ENCODE measurements around the gene DNM2.

DNA sequence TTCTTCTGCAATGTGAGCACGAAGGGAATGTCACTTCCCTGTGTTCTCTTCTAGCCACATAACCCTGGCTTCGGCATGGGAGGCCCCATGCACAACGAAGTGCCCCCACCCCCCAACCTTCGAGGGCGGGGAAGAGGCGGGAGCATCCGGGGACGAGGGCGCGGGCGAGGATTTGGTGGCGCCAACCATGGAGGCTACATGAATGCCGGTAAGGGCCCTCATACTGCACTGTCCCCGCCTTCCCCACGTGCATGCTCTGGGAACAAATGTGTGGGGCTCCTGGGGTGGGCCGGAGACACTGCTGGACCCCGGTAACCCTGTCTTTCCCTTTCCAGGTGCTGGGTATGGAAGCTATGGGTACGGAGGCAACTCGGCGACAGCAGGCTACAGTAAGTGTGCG, 34.3 kb upstream of the DNM2 start:
- TF ChIP-seq GABPB1 (CRISPR knock-in tag; IDR thresholded peaks at IDR 0.05) (no peak), CTCF (IDR thresholded peaks at IDR 0.05) (no peak), MAX (CRISPR knock-in tag; IDR thresholded peaks at IDR 0.05) (no peak), ATF6 (CRISPR knock-in tag; IDR thresholded peaks at IDR 0.05) (no peak), JAZF1 (CRISPR knock-in tag; IDR thresholded peaks at IDR 0.05) (no peak), USF1 (CRISPR knock-in tag; IDR thresholded peaks at IDR 0.05) (no peak)
- TF ChIP-seq, protein P1, sequence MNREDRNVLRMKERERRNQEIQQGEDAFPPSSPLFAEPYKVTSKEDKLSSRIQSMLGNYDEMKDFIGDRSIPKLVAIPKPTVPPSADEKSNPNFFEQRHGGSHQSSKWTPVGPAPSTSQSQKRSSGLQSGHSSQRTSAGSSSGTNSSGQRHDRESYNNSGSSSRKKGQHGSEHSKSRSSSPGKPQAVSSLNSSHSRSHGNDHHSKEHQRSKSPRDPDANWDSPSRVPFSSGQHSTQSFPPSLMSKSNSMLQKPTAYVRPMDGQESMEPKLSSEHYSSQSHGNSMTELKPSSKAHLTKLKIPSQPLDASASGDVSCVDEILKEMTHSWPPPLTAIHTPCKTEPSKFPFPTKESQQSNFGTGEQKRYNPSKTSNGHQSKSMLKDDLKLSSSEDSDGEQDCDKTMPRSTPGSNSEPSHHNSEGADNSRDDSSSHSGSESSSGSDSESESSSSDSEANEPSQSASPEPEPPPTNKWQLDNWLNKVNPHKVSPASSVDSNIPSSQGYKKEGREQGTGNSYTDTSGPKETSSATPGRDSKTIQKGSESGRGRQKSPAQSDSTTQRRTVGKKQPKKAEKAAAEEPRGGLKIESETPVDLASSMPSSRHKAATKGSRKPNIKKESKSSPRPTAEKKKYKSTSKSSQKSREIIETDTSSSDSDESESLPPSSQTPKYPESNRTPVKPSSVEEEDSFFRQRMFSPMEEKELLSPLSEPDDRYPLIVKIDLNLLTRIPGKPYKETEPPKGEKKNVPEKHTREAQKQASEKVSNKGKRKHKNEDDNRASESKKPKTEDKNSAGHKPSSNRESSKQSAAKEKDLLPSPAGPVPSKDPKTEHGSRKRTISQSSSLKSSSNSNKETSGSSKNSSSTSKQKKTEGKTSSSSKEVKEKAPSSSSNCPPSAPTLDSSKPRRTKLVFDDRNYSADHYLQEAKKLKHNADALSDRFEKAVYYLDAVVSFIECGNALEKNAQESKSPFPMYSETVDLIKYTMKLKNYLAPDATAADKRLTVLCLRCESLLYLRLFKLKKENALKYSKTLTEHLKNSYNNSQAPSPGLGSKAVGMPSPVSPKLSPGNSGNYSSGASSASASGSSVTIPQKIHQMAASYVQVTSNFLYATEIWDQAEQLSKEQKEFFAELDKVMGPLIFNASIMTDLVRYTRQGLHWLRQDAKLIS (CRISPR knock-in tag; IDR thresholded peaks at IDR 0.05; ENCODE audit: borderline replicate concordance) = no peak

Data from WTC11 (cell line).